Suprapubic skin (tissue), 3 donors: ENCODE data around the gene RBM34.

Experiments used
- CTCF ChIP-seq, 2 donors: fragments of 200-600 bp in 1 of 2; fragments of 450-650 bp in 1 of 2; sonication (generic) in 1 of 2; IDR thresholded peaks; one replicate each; pipeline ENCODE4 v1.5.1; 2016 to 2019; ENCODE audit warnings: antibody characterized with exemption in 2 of 2, mild to moderate bottlenecking in 1 of 2, moderate library complexity in 1 of 2
- EP300 ChIP-seq: sonication (generic); formaldehyde crosslinking; IDR thresholded peaks from one replicate; pipeline ENCODE4 v1.6.1; 2017; ENCODE audit warnings: antibody characterized with exemption
- POLR2A ChIP-seq, 2 donors: fragments of 450-650 bp; IDR thresholded peaks; one replicate each; pipeline ENCODE4 v1.6.1; 2017; ENCODE audit warnings: antibody characterized with exemption in 2 of 2, mild to moderate bottlenecking in 2 of 2, moderate library complexity in 2 of 2

GRCh38 chr1:235203428-235203827 is 42.4 kb upstream of the RBM34 start:
- no peak for TF ChIP-seq CTCF (IDR thresholded peaks at IDR 0.05)
- no peak for TF ChIP-seq POLR2A (IDR thresholded peaks at IDR 0.05)
- no peak for TF ChIP-seq EP300
